ENCODE results near the gene TMEM201.

TMEM201 gene

GRCh38 chr1:9648171-9648570, 59.5 kb downstream of the TMEM201 start (continued):
- no peak for TF ChIP-seq PRDM2 (tag by site-specific recombination; IDR thresholded peaks at IDR 0.05; ENCODE audit: borderline replicate concordance)

GRCh38 chr1:9649769-9650168, 61.1 kb downstream of the TMEM201 start:
- Histone ChIP-seq H3K9me3 (ENCODE audit: control insufficient read depth, insufficient read depth, low read depth, low read length) (no peaks in the 10 kb centered on the region), H3K4me1 (ENCODE audit: control insufficient read depth, insufficient read depth, low read length) (0 out of 2 replicates have a peak, but pooled peaks cover 2% of the 10 kb centered on the region), H3K4me3 (ENCODE audit: low read depth, low read length) (no peak overlapping the region), H3K36me3 (ENCODE audit: control insufficient read depth in 2 of 2, insufficient read depth in 1 of 2, low read length in 2 of 2) (no peaks in the 10 kb centered on the region), H3K27ac (ENCODE audit: extremely low read depth, low read depth, low read length) (no peak overlapping the region)
- CTCF ChIA-PET, result no interaction called here
- TF ChIP-seq ZNF174 (tag by site-specific recombination; IDR thresholded peaks at IDR 0.05) (no peak), ZNF335 (tag by site-specific recombination; conservative IDR thresholded peaks at IDR 0.05) (no peak)
- POLR2A ChIA-PET, result no interaction called here

- CTCF ChIA-PET, result interaction anchor here (2.5 kb wide), 1 partner anchor 23 kb away, joined by 9 read pairs; no protein-coding TSS in a partner anchor
- no peak overlapping the region for H3K4me3 ChIP-seq (ENCODE audit: low read depth, low read length)
Measured at GRCh38 chr1:9651220-9651564, 62.5 kb downstream of the TMEM201 start.

More at GRCh38 chr1:9651220-9651564, 62.5 kb downstream of the TMEM201 start:
- Histone ChIP-seq H3K9me3 (ENCODE audit: control insufficient read depth, insufficient read depth, low read depth, low read length) (no peaks in the 10 kb centered on the region), H3K36me3 (ENCODE audit: control insufficient read depth in 2 of 2, insufficient read depth in 1 of 2, low read length in 2 of 2) (no peaks in the 10 kb centered on the region), H3K27ac (ENCODE audit: extremely low read depth, low read depth, low read length) (no peak overlapping the region), H3K4me1 (ENCODE audit: control insufficient read depth, insufficient read depth, low read length) (0 out of 2 replicates have a peak, but pooled peaks cover 2% of the 10 kb centered on the region)
- TF ChIP-seq ZNF518A (tag by site-specific recombination; conservative IDR thresholded peaks at IDR 0.05; ENCODE audit: low read depth) (no peak), ZNF335 (tag by site-specific recombination; conservative IDR thresholded peaks at IDR 0.05) (peak; percentile 78)
- POLR2A ChIA-PET, result no interaction called here
